Measurements from ENCODE around the gene DEFB121. TPM values are rescaled to one million over a fixed set of nuclear protein-coding genes. Genes with fewer than 3 reads are reported as not detected.
"Not testable (repeated sequence)": the region's sequence is repeated elsewhere in the genome, so short reads cannot be mapped to it uniquely, and the experiment has no call there.

The DEFB121 gene
- total RNA-seq, 4 donors from 2014 or later: not detected

DNA sequence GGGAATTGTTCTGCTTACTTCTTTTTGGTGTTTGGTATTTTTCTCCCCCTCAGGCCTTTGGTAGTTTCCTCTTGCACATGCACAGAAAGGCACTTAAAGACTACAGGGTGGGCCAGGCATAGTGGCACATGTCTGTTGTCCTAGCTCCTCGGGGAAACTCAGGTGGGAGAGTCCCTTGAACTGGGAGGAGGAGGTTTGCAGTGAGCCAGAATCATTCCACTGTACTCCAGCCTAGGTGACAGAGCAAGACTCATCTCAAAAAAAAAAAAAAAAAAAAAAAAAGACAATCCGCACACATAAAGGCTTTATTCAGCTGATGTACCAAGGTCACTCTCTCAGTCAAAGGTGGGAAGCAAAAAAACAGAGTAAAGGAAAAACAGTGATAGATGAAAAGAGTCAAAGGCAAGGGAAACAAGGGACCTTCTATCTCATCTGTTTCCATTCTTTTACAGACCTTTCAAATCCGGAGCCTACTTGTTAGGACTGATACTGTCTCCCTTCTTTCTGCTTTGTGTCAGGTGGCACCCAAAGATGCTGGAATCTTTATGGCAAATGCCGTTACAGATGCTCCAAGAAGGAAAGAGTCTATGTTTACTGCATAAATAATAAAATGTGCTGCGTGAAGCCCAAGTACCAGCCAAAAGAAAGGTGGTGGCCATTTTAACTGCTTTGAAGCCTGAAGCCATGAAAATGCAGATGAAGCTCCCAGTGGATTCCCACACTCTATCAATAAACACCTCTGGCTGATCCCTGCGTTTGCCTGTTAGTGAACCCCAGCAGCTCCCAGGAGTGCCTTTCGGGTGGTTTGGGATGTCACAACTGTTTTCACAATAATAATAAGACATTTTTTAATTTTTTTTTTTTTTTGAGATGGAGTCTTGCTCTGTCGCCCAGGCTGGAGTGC lies 43.7 kb upstream of the DEFB121 start:
- Histone ChIP-seq H3K27me3 (no peaks in the 10 kb centered on the region), H3K27ac (no peak overlapping the region), H3K4me1 (no peaks in the 10 kb centered on the region), H3K4me3 (no peak overlapping the region), H3K9me3 (no peaks in the 10 kb centered on the region), H3K36me3 (no peaks in the 10 kb centered on the region)
- intact Hi-C loops (cut with DNase I; ENCODE audit: low total_unique reads): no loop called here
- no peak for DNase-seq
- in situ Hi-C loops (cut with MboI; ENCODE audit: low pct_ligation_motif_present in 1 of 4, low pct_unique_long_range_greater_than_20kb in 1 of 4, low sequenced_read_pairs in 3 of 4): no loop called here
- TF ChIP-seq POLR2AphosphoS5 (IDR thresholded peaks at IDR 0.05): no peak
- no peak for TF ChIP-seq POLR2A (IDR thresholded peaks at IDR 0.05)
- TF ChIP-seq, protein P1, sequence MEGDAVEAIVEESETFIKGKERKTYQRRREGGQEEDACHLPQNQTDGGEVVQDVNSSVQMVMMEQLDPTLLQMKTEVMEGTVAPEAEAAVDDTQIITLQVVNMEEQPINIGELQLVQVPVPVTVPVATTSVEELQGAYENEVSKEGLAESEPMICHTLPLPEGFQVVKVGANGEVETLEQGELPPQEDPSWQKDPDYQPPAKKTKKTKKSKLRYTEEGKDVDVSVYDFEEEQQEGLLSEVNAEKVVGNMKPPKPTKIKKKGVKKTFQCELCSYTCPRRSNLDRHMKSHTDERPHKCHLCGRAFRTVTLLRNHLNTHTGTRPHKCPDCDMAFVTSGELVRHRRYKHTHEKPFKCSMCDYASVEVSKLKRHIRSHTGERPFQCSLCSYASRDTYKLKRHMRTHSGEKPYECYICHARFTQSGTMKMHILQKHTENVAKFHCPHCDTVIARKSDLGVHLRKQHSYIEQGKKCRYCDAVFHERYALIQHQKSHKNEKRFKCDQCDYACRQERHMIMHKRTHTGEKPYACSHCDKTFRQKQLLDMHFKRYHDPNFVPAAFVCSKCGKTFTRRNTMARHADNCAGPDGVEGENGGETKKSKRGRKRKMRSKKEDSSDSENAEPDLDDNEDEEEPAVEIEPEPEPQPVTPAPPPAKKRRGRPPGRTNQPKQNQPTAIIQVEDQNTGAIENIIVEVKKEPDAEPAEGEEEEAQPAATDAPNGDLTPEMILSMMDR (IDR thresholded peaks at IDR 0.05): no peak
- TF ChIP-seq EP300 (IDR thresholded peaks at IDR 0.05; ENCODE audit: low read depth): no peak
- WGBS, 2 donors (ENCODE audit: low coverage in 1 of 2): 72% methylated on average over 5 to 8 of the region's 8 CpGs

DNA sequence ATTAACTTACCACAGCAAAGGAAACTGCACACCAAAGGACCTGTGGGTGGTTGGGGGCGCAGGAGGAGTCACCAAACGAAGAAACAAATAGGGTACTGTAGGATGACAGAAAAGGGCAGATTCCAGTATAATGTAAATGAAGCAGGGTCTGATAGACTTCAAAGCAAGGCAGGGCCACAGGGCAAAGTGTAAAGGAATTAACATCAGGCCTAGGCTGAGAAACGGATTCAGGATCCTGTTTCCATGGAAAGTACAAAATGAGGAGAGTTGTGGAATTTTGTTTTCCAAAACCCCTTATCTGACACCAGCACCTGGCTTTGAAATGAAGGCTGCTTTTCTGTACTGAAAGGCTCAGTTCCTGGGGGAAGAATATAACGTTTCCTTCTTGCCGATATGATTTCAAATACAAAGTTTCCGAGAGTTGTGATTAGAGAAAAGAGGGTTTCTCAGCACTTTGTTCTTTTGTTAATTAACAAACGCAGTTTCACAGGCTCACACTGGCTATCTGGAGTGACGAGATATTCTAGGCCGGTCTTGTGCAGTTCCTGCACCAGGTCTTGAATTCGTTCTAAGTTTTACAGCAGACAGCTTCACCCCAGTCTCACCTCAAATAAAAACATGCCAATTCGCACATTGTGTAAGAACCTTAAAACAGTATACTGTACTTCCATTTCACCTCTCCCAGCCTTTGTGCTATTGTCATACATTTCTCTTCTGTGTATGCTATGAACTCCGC lies 40.2 kb upstream of the DEFB121 start:
- no peaks in the 10 kb centered on the region for H3K36me3 ChIP-seq
- no peak for DNase-seq
- intact Hi-C loops (cut with DNase I; ENCODE audit: low total_unique reads): no loop called here
- H3K27ac ChIP-seq: no peak overlapping the region
- WGBS, 2 donors (ENCODE audit: low coverage in 1 of 2): 72 to 77% methylated on average over 12 of the region's 12 CpGs
- no peaks in the 10 kb centered on the region for H3K4me1 ChIP-seq
- no peak overlapping the region for H3K4me3 ChIP-seq
- no peaks in the 10 kb centered on the region for H3K27me3 ChIP-seq
- H3K9me3 ChIP-seq: no peaks in the 10 kb centered on the region
- TF ChIP-seq POLR2A (IDR thresholded peaks at IDR 0.05): no peak
- TF ChIP-seq, protein P1 (IDR thresholded peaks at IDR 0.05): no peak
- TF ChIP-seq EP300 (IDR thresholded peaks at IDR 0.05; ENCODE audit: low read depth): no peak
- no peak for TF ChIP-seq POLR2AphosphoS5 (IDR thresholded peaks at IDR 0.05)
- in situ Hi-C loops (cut with MboI; ENCODE audit: low pct_ligation_motif_present in 1 of 4, low pct_unique_long_range_greater_than_20kb in 1 of 4, low sequenced_read_pairs in 3 of 4): no loop called here

DNA sequence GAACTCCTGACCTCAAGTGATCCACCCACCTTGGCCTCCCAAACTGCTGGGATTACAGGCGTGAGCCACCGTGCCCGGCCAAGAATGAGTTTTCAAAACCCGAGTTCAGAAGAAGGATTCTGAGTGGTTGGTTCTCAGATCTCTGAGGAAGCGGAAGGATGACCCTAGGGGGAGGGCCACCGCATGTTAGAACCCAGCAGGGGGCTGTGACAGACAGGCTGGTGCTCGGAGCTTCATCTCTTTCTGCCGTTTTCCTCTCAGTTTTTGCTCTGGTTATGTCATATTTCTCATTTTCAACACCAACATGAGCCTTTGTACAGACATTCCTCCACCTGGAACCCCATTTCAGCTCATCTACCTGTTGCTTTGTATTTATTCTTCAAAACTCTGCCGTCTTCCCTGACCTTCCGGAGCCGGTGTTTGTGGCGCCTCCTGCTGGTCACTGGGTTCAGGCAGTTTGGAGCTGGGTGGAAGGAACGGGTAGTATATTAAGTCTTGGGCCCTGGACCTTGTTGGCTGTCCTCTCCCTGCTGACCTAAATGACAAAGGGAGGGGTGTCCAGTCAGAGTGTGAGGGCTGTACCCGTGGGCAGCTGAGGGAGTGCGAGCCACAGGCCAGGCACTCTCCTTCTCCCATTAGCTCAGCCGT lies 34.1 kb upstream of the DEFB121 start, which contains the start of gene DEFB123:
TSS of gene DEFB123 (plus strand) at position 621 of the 648 bp plus-strand sequence. CDS start 67 bp downstream, outside the sequence.
- Histone ChIP-seq H3K9me3 (no peaks in the 10 kb centered on the region), H3K27ac (no peak within 1 kb of the TSS), H3K4me3 (no peak within 1 kb of the TSS), H3K4me1 (no peaks in the 10 kb centered on the region), H3K36me3 (no peaks in the 10 kb centered on the region), H3K27me3 (no peaks in the 10 kb centered on the region)
- no peak for DNase-seq
- intact Hi-C loops (cut with DNase I; ENCODE audit: low total_unique reads) (no loop called here), in situ Hi-C loops (cut with MboI; ENCODE audit: low pct_ligation_motif_present in 1 of 4, low pct_unique_long_range_greater_than_20kb in 1 of 4, low sequenced_read_pairs in 3 of 4) (no loop called here)
- TF ChIP-seq, protein P1 (IDR thresholded peaks at IDR 0.05): peak in 1 of 5 experiments; percentile 3
- TF ChIP-seq POLR2A (IDR thresholded peaks at IDR 0.05): no peak
- 80 to 85% methylated on average over 7 to 16 of the region's 16 CpGs for WGBS, 2 donors (ENCODE audit: low coverage in 1 of 2)

DNA sequence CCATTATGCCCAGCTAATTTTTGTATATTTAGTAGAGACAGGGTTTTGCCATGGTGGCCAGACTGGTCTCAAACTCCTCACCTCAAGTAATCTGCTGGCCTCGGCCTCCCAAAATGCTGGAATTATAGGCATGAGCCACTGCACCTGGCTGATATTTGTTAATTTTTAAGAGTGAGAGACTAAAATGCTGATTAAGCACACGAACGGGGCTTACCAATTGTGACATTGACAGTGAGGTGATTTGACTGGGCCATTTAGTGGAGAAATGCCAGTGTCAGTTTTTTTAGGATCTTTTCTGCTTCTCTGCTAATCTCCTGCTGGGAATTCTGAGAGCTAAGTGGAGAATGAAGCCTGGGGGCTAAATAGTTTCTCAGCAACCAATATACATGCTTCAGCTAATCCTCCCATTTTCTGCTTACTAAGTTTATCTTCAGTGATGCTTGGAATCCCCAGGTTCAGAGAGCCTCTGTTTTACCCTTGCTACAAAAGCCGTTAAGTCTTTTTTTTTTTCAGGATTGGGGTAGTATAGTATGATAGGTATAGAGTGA lies 24.6 kb upstream of the DEFB121 start:
- Histone ChIP-seq H3K27me3 (no peaks in the 10 kb centered on the region), H3K9me3 (no peaks in the 10 kb centered on the region), H3K4me1 (no peaks in the 10 kb centered on the region), H3K27ac (no peak overlapping the region), H3K36me3 (no peaks in the 10 kb centered on the region), H3K4me3 (no peak overlapping the region)
- TF ChIP-seq POLR2AphosphoS5 (IDR thresholded peaks at IDR 0.05): no peak
- TF ChIP-seq POLR2A (IDR thresholded peaks at IDR 0.05): no peak
- TF ChIP-seq EP300 (IDR thresholded peaks at IDR 0.05; ENCODE audit: low read depth): no peak
- TF ChIP-seq, protein P1 (IDR thresholded peaks at IDR 0.05): no peak
- intact Hi-C loops (cut with DNase I; ENCODE audit: low total_unique reads): no loop called here
- in situ Hi-C loops (cut with MboI; ENCODE audit: low pct_ligation_motif_present in 1 of 4, low pct_unique_long_range_greater_than_20kb in 1 of 4, low sequenced_read_pairs in 3 of 4): no loop called here
- no peak for DNase-seq
- 69 to 76% methylated on average over 4 of the region's 4 CpGs for WGBS, 2 donors (ENCODE audit: low coverage in 1 of 2)

DNA sequence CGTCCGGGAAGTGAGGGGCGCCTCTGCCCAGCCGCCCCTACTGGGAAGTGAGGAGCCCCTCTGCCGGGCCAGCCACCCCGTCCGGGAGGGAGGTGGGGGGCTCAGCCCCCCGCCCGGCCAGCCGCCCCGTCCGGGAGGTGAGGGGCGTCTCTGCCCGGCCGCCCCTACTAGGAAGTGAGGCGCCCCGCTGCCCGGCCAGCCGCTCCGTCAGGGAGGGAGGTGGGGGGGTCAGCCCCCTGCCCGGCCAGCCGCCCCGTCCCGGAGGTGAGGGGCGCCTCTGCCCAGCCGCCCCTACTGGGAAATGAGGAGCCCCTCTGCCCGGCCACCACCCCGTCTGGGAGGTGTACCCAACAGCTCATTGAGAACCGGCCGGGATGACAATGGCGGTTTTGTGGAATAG lies 21.6 kb upstream of the DEFB121 start:
- H3K27ac ChIP-seq; in situ Hi-C loops (cut with MboI; ENCODE audit: low pct_ligation_motif_present in 1 of 4, low pct_unique_long_range_greater_than_20kb in 1 of 4, low sequenced_read_pairs in 3 of 4); H3K4me3 ChIP-seq; DNase-seq; intact Hi-C loops (cut with DNase I; ENCODE audit: low total_unique reads); H3K4me1 ChIP-seq; H3K9me3 ChIP-seq; H3K36me3 ChIP-seq; H3K27me3 ChIP-seq: not testable (repeated sequence)
- 100% methylated on average over 11 of the region's 31 CpGs; no CpG with 5 or more reads in 1 of the 2 donors for WGBS, 2 donors (ENCODE audit: low coverage in 1 of 2)

Data from transverse colon (tissue), 4 donors.